CD4-positive, alpha-beta T cell treated with Interleukin-10 for 1 hour (primary cell): ENCODE measurements around the gene RPL36.
"Not testable (repeated sequence)": the region's sequence is repeated elsewhere in the genome, so short reads cannot be mapped to it uniquely, and the experiment has no call there.

Experiments used
- DNase-seq: peaks from one replicate; pipeline ENCODE4 v3.0.0-alpha.2; 2020

The RPL36 gene

DNA sequence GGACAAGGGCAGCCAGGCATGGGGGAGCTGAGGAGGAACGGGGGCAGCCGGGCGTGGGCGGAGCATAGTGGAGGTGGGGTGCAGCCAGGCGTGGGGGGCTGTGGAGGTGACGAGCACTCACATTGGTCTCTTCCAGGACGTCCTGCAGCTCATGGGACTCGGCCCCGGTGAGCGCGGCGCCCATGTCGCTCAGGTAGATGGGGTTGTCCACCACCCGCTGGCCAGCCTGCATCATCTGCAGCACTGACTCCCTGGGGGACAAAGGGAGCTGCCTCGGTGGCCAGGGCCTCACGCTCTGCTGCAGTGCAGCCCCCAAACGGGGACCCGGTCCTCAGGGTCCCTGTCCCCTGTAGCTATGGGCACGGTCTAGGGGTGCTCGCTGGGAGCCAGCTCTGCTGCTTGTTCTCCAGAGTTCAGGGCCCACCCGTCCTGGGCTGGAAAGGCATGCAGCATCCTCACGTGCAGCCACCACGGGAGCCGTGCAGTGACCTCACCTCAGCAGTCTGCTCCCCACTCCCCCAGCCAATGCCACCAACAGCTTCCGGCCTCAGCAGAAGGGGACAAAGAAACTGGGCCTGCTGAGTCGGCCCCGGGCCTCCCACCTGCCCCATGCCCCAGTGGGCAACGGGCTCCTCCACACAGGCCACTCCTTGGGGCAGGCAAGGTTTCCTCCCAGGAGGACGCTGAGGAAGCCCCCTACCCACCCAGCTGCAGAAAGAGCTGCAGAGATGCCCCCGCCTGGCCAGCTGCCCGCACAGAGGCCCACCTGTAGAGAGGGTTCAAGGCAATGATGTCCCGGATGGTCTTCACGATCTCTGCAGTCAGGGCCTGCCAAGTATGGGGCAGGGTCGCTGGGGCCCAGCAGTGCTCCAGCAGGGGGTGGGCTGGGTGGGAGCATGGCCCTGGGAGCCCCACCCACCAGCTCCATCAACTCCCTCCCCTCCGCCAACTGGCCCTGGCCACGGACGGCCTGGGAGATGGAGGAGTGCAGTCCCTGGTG is 17.8 kb downstream of the RPL36 start:
- DNase-seq, result no peak

- no peak for DNase-seq
These were observed 20.9 kb downstream of the RPL36 start for GRCh38 chr19:5711025-5711424.

DNA sequence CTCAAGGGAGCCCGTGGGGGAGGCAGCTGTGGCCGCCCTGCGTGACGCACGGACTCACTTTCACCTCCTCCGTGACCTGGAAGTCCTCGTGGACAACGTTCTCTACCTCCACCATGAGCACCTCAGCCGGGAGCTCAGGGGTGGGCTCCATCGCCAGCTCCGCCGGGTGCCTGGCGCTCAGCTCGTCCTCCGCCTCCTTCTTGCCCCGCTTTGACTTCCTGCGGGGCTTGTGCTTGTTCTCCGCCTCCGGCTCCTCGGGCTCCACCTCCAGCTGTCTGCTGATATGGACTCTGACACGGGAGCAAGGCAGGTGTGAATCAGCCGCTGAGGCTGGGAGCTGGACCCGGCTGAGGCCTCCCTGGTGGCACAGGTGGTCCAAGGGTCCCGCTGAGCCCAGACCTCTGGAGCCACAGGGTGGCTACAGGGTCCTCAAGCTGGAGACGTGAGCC is 21.6 kb downstream of the RPL36 start:
- DNase-seq, result no peak

- DNase-seq, result no peak
These were observed 23.1 kb downstream of the RPL36 start for GRCh38 chr19:5713228-5713627.

DNA sequence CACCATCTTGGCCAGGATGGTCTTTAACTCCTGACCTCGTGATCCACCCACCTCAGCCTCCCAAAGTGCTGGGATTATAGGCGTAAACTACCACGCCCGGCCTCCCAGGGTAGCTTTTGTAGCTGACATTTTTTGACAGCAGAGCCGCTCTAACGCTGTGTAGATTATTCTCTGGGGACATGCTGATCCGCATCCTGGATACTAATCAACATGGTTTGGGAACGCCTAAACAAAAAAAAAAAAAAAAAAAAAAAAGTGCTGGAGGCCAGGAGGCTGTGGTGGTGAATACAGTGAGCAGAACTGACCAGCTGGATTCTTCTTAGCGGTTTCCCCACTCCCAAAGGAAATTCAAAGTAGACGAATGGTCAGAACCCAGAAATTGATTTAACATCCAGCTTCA is 24.7 kb downstream of the RPL36 start:
- no peak for DNase-seq

DNA sequence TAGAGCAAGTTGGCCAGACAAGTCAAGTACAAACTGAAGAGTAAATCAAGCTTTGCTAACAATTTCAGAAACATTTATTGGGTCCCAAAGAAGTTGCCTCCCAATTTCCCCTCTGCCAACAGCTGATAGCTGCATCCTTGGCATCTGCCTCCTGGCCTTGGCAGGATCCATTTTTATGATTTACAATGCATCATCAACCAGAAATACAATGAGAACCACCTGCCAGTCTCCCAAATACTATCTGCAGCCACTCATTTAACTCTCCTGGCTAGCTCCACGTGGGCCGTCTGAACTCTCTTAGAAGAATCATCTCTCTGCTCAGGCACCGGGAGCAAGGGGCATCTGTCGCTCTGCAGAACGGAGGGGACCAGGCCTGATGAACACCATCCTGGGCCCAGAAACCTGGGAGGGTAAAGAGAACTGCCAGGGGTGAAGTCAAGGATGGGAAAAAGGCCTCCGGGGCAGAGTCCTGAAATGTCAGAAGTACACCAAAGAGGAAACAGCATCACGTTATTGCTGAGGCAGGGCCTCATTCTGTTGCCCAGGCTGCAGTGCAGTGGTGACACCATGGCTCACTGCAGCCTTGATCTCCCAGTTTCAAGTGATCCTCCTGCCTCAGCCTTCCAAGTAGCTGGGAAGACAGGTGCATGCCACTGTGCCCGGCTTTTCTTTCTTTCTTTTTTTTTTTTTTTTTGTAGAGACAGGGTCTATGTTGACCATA is 27.3 kb downstream of the RPL36 start:
- no peak for DNase-seq

GRCh38 chr19:5718037-5718578 is 28.0 kb downstream of the RPL36 start:
- no peak for DNase-seq

DNA sequence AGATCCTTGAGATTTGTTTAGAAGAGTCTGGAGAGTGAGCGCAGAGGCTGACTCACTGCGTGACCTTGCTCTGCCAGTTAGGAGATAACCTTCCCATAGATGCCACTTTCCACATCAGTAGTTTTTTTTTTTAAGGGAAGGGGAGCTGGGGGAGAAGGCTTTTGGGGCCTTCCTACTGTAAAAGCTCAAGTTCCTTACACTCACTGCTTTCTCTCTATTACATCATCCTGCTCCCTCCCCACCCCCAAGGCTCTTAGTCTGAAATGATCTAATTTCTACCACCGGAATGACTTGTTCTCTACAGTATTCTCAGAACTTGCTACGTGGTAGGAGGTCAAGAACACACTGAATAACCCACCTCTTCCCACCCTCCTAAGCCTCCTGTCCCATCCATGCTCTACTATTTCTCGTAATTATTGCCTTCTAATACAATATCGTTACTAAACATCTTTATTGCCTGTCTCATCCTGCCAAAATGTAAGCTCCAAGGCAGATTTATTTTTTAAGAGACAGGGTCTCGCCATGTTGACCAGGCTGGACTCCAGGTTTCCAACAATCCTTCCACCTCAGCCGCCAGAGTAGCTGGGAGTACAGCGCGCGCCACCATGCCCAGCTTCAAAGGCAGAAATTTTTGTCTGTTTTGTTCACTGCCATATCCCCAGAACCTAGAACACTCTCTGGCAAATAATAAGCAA is 28.6 kb downstream of the RPL36 start:
- DNase-seq, result no peak

DNA sequence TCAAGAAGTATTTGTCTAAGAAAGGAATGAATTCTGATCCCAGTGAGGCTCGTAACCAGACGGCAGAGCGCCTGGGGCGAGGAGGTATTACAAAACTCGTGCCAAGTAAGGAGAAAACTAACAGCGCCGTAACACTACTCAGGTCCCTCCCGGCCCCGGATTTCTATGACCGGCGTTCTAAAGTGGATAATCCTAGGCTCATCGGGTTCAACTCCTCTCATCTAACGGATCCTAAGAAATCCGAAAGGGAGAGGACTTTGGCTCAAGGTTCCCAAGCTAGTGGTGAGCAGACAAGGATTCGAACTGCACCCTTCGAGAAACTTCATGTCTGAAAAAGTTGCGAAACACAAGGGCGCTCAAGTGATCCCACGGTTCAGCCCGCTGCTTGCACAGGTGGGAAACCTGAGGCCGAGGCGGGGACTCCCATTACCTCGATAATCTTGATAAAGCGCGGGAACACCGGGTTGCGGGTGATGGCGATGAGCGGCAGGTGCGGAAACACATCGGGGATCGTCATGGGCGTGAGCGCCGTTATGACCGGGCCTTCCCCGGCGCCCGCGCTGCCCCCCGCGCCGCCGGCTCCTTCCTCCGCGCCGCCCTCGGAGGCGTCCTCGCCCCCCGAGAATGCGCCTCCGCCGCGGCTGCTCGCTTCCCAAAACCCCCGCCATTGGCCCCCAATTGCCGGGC is 29.3 kb downstream of the RPL36 start:
- DNase-seq, result no peak

- DNase-seq, result peak; percentile 98
These were observed 30.1 kb downstream of the RPL36 start, which contains the start of the genes CATSPERD and LONP1 for GRCh38 chr19:5719961-5720790. Gene CATSPERD, plus strand, starts transcription at chr19:5720637. Its CDS starts 101 bp downstream, at chr19:5720738. Gene LONP1, minus strand, starts transcription at chr19:5720146. Its CDS starts 14 bp downstream, at chr19:5720132.

DNA sequence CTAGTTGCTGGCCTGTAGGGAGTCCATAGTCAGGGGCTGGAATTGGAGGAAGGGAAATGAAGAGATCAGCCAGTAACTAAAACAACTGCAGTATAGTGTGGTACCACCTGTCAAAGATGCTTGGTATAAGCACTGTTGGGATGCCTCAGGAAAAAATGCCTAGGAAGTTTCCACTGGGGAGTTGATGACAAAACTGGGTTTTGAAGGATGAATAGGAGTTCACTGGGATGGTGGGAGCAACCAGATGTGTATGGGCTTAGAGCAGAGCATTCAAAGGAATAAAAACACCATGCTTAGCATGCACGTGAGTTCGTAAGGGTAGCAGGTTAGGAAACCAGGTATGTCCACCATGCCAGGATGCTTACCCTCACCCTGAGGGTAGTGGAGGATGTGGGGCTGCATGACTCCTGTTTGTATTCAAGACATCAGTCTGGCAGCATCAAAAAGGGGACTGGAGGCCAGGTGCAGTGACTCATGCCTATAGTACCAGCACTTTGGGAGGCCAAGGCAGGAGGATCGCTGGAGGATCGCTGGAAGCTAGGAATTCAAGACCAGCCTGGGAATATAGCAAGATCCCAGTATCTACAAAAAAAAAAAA is 37.5 kb downstream of the RPL36 start:
- no peak for DNase-seq

GRCh38 chr19:5733172-5733571 is 43.1 kb downstream of the RPL36 start:
- not testable (repeated sequence) for DNase-seq

DNA sequence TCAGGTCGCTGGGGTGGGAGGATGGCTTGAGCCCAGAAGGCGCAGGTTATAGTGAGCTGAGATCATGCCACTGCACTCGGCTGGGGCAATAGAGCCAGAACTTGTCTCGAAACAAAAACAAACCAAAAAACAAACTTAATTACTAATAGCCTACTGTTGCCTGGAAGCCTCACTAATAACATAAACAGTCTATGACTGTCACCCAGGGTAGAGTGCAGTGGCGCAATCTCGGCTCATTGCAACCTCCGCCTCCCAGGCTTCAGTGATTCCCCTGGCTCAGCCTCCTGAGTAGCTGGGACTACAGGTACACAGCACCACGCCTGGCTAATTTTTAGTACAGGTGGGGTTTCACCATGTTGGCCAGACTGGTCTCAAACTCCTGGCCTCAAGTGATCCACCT is 48.3 kb downstream of the RPL36 start:
- DNase-seq, result no peak
